Activated CD4-positive, alpha-beta memory T cell treated with anti-CD3 and anti-CD28 coated beads for 36 hours (primary cell): ENCODE data around the gene YWHAQ. TPM values are rescaled to one million over a fixed set of nuclear protein-coding genes. Genes with fewer than 3 reads are reported as not detected.
"Not testable (repeated sequence)": the region's sequence is repeated elsewhere in the genome, so short reads cannot be mapped to it uniquely, and the experiment has no call there.

Source experiments
- CTCF ChIA-PET: fragments of 350-600 bp; sonication (Branson Sonifier 250); formaldehyde crosslinking; loops from one replicate; lab custom pipeline; 2021; ENCODE audit warnings: antibody characterized with exemption, inconsistent platforms; lab: Charles Lee
- POLR2A ChIA-PET: fragments of 350-600 bp; sonication (Branson Sonifier 250); formaldehyde crosslinking; loops from one replicate; lab custom pipeline; 2021; ENCODE audit warnings: antibody characterized with exemption; lab: Charles Lee
- DNase-seq: peaks from one replicate; pipeline ENCODE4 v3.0.0-alpha.2; 2020
- H3K27ac Mint-ChIP-seq: one replicate; pipeline ENCODE4 v1.8.0; 2021; ENCODE audit warnings: mixed read lengths
- H3K27me3 Mint-ChIP-seq: one replicate; pipeline ENCODE4 v1.8.0; 2021; ENCODE audit warnings: mixed read lengths
- H3K36me3 Mint-ChIP-seq: one replicate; pipeline ENCODE4 v1.8.0; 2021; ENCODE audit warnings: mixed read lengths
- H3K4me1 Mint-ChIP-seq: one replicate; pipeline ENCODE4 v1.8.0; 2021; ENCODE audit warnings: low read depth, mixed read lengths
- H3K4me3 Mint-ChIP-seq: one replicate; pipeline ENCODE4 v1.8.0; 2021; ENCODE audit warnings: mild to moderate bottlenecking, mixed read lengths
- H3K9me3 Mint-ChIP-seq: one replicate; pipeline ENCODE4 v1.8.0; 2021; ENCODE audit warnings: mixed read lengths
- intact Hi-C: fragments of 100-400 bp; cut with micrococcal nuclease; formaldehyde crosslinking; loops from one replicate; pipeline ENCODE4 v1.15.1; 2023
- total RNA-seq, 2 experiments: library from RNA; stranded (reverse); gene quantifications; one replicate each; pipeline ENCODE4 v1.2.3, GENCODE V29; 2021

The YWHAQ gene
- total RNA-seq, 2 experiments from 2014 or later: 495 to 541 TPM

- no peak overlapping the region for H3K4me3 Mint-ChIP-seq
- no peaks in the 10 kb centered on the region for H3K9me3 Mint-ChIP-seq
- no peak for DNase-seq
- H3K27ac Mint-ChIP-seq: peak overlapping the region; percentile 36
- intact Hi-C loops: no loop called here
- peaks cover 26% of the 10 kb centered on the region for H3K36me3 Mint-ChIP-seq
- peaks cover 87% of the 10 kb centered on the region for H3K4me1 Mint-ChIP-seq
- no peaks in the 10 kb centered on the region for H3K27me3 Mint-ChIP-seq
- POLR2A ChIA-PET: interaction anchor here (0.5 kb wide), 1 partner anchor 233 kb away, joined by 3 read pairs; no protein-coding TSS in a partner anchor
- CTCF ChIA-PET: no interaction called here
Measured at GRCh38 chr2:9610781-9611548, 19.8 kb downstream of the YWHAQ start.

- peaks cover 81% of the 10 kb centered on the region for H3K4me1 Mint-ChIP-seq
- H3K27ac Mint-ChIP-seq: peak overlapping the region; percentile 88
- H3K9me3 Mint-ChIP-seq, H3K27me3 Mint-ChIP-seq, DNase-seq: not testable (repeated sequence)
- ChIA-PET POLR2A (interaction anchor here (0.8 to 3.1 kb wide), 15 partner anchors 9 to 174 kb away, joined by 3 to 32 read pairs (median 5); partner anchors contain the start of genes ADAM17 and YWHAQ), CTCF (interaction anchor here (0.6 to 2.6 kb wide), 11 partner anchors 13 to 191 kb away, joined by 3 to 16 read pairs (median 3); partner anchors contain the start of genes ADAM17 and YWHAQ)
- peak overlapping the region; percentile 67 for H3K4me3 Mint-ChIP-seq
- peaks cover 26% of the 10 kb centered on the region for H3K36me3 Mint-ChIP-seq
- intact Hi-C loops: loop anchor here (1.0 to 2.0 kb wide), 8 partner anchors 9 to 144 kb away; no protein-coding TSS in a partner anchor
Measured at GRCh38 chr2:9608491-9608890, 22.3 kb downstream of the YWHAQ start.

DNA sequence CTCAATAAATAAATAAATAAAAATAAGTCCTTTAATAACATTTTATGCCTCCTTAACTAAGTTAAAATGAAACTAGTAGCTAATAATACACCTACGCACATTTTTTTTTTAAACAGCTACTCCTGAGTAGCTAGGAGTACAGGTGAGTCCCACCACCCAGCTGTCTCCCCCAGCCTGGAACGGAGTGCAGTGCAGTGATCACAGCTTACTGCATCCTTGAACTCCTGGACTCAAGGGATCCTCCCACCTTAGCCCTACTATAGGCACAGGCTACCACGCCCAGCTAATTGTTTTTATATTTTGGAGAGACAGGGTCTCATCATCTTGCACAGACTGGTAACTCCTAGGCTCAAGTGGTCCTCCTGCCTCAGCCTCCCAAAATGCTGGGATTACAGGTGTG is 28.4 kb downstream of the YWHAQ start:
- no peak for DNase-seq
- ChIA-PET POLR2A (interaction anchor here (1.3 kb wide), 1 partner anchor 47 kb away, joined by 3 read pairs; the partner anchor contains the start of gene ADAM17), CTCF (interaction anchor here (0.6 to 0.7 kb wide), 2 partner anchors 60 to 81 kb away, joined by 3 read pairs; no protein-coding TSS in a partner anchor)
- Mint-ChIP-seq H3K27ac (peak overlapping the region; percentile 33), H3K36me3 (peaks cover 56% of the 10 kb centered on the region), H3K27me3 (no peaks in the 10 kb centered on the region), H3K4me1 (peaks cover 58% of the 10 kb centered on the region), H3K4me3 (no peak overlapping the region), H3K9me3 (peaks cover 22% of the 10 kb centered on the region)
- intact Hi-C loops: no loop called here

GRCh38 chr2:9601397-9601796 is 29.4 kb downstream of the YWHAQ start:
- peaks cover 62% of the 10 kb centered on the region for H3K4me1 Mint-ChIP-seq
- intact Hi-C loops: no loop called here

DNA sequence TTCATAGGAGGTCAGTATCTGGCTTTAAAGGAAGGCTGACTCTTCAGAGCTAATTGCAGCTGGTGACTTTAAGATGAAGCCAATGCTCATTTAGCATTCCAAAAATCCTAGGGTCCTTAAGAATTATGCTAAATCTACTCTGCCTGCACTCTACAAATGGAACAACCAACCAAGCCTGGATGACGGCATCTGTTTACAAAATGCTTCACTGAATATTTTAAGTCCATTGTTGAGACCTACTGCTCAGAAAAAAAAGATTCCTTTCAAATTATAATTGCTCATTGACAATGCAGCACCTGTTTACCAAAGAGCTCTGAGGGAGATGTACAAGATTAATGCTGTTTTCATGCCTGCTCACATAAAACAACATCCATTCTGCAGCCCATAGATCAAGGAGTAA is 31.4 kb downstream of the YWHAQ start:
- peak overlapping the region; percentile 31 for H3K27ac Mint-ChIP-seq
- ChIA-PET CTCF (interaction anchor here (0.8 to 1.2 kb wide), 3 partner anchors 19 to 200 kb away, joined by 3 to 5 read pairs (median 4); no protein-coding TSS in a partner anchor), POLR2A (interaction anchor here (0.8 to 1.8 kb wide), 2 partner anchors 31 to 110 kb away, joined by 3 to 6 read pairs; partner anchors contain the start of gene YWHAQ)
- no peak for DNase-seq
- H3K4me3 Mint-ChIP-seq: no peak overlapping the region
- no peaks in the 10 kb centered on the region for H3K27me3 Mint-ChIP-seq
- intact Hi-C loops: no loop called here
- H3K36me3 Mint-ChIP-seq: peaks cover 50% of the 10 kb centered on the region
- H3K9me3 Mint-ChIP-seq: peaks cover 22% of the 10 kb centered on the region
- H3K4me1 Mint-ChIP-seq: peaks cover 65% of the 10 kb centered on the region

More at GRCh38 chr2:9601397-9601796, 29.4 kb downstream of the YWHAQ start:
- POLR2A ChIA-PET: interaction anchor here (1.3 kb wide), 1 partner anchor 46 kb away, joined by 3 read pairs; the partner anchor contains the start of gene ADAM17
- CTCF ChIA-PET: no interaction called here
- Mint-ChIP-seq H3K27ac (no peak overlapping the region), H3K27me3 (no peaks in the 10 kb centered on the region), H3K4me3 (no peak overlapping the region), H3K36me3 (peaks cover 59% of the 10 kb centered on the region), H3K9me3 (peaks cover 22% of the 10 kb centered on the region)
- no peak for DNase-seq

GRCh38 chr2:9596621-9597311 is 34.0 kb downstream of the YWHAQ start:
- POLR2A ChIA-PET: interaction anchor here (1.2 to 3.8 kb wide), 6 partner anchors 11 to 157 kb away, joined by 3 to 32 read pairs (median 4); partner anchors contain the start of gene YWHAQ
- H3K27me3 Mint-ChIP-seq: no peaks in the 10 kb centered on the region
- peaks cover 72% of the 10 kb centered on the region for H3K4me1 Mint-ChIP-seq
- peak overlapping the region; percentile 85 for H3K27ac Mint-ChIP-seq
- CTCF ChIA-PET: interaction anchor here (0.6 to 3.1 kb wide), 5 partner anchors 12 to 203 kb away, joined by 3 to 16 read pairs (median 6); partner anchors contain the start of gene ADAM17
- peak overlapping the region; percentile 55 for H3K4me3 Mint-ChIP-seq
- H3K36me3 Mint-ChIP-seq: peaks cover 46% of the 10 kb centered on the region
- H3K9me3 Mint-ChIP-seq: peaks cover 19% of the 10 kb centered on the region
- intact Hi-C loops: no loop called here
- DNase-seq: peak; percentile 23

GRCh38 chr2:9595746-9596145 is 35.1 kb downstream of the YWHAQ start:
- peaks cover 82% of the 10 kb centered on the region for H3K4me1 Mint-ChIP-seq
- no peaks in the 10 kb centered on the region for H3K27me3 Mint-ChIP-seq
- peaks cover 19% of the 10 kb centered on the region for H3K9me3 Mint-ChIP-seq
- H3K4me3 Mint-ChIP-seq: peak overlapping the region; percentile 45
- ChIA-PET POLR2A (interaction anchor here (1.2 to 3.8 kb wide), 7 partner anchors 12 to 158 kb away, joined by 3 to 32 read pairs (median 5); partner anchors contain the start of gene YWHAQ), CTCF (interaction anchor here (1.3 to 3.1 kb wide), 6 partner anchors 8 to 116 kb away, joined by 4 to 16 read pairs (median 5); partner anchors contain the start of gene ADAM17)
- H3K27ac Mint-ChIP-seq: peak overlapping the region; percentile 85
- H3K36me3 Mint-ChIP-seq: peaks cover 49% of the 10 kb centered on the region
- DNase-seq: no peak
- intact Hi-C loops: loop anchor here (2.0 kb wide), 1 partner anchor 103 kb away; no protein-coding TSS in a partner anchor

DNA sequence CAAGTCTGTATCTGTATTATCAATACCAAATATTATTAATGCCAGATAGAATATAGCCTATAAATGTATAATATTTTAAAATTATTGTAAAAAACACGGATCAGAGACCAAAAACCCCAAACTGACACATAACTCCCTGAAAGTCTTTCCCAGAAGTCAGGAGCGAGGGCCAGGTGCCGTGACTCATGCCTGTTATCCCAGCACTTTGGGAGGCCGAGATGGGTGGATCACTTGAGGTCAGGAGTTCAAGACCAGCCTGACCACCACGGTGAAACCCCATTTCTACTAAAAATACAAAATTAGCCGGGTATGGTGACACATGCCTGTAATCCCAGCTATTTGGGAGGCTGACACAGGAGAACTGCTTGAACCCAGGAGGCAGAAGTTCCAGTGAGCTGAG is 35.5 kb downstream of the YWHAQ start:
- Mint-ChIP-seq H3K9me3 (peaks cover 16% of the 10 kb centered on the region), H3K36me3 (peaks cover 46% of the 10 kb centered on the region), H3K4me1 (peaks cover 83% of the 10 kb centered on the region), H3K27ac (peak overlapping the region; percentile 85)
- not testable (repeated sequence) for H3K4me3 Mint-ChIP-seq, DNase-seq, H3K27me3 Mint-ChIP-seq
- ChIA-PET CTCF (interaction anchor here (0.7 to 3.1 kb wide), 12 partner anchors 9 to 206 kb away, joined by 3 to 16 read pairs (median 4); partner anchors contain the start of genes ADAM17 and YWHAQ), POLR2A (interaction anchor here (0.6 to 3.8 kb wide), 13 partner anchors 9 to 157 kb away, joined by 3 to 32 read pairs (median 5); partner anchors contain the start of genes ADAM17 and YWHAQ)
- intact Hi-C loops: loop anchor here (2.0 kb wide), 1 partner anchor 102 kb away; no protein-coding TSS in a partner anchor

GRCh38 chr2:9594366-9595054 is 36.3 kb downstream of the YWHAQ start:
- peaks cover 81% of the 10 kb centered on the region for H3K4me1 Mint-ChIP-seq
- H3K27me3 Mint-ChIP-seq: no peaks in the 10 kb centered on the region
- no peak overlapping the region for H3K4me3 Mint-ChIP-seq
- peaks cover 8% of the 10 kb centered on the region for H3K9me3 Mint-ChIP-seq
- peaks cover 46% of the 10 kb centered on the region for H3K36me3 Mint-ChIP-seq
- ChIA-PET CTCF (interaction anchor here (0.7 to 3.1 kb wide), 12 partner anchors 9 to 207 kb away, joined by 3 to 16 read pairs (median 4); partner anchors contain the start of genes ADAM17 and YWHAQ), POLR2A (interaction anchor here (0.6 to 3.8 kb wide), 13 partner anchors 9 to 158 kb away, joined by 3 to 32 read pairs (median 5); partner anchors contain the start of genes ADAM17 and YWHAQ)
- intact Hi-C loops: loop anchor here (1.0 to 2.0 kb wide), 9 partner anchors 14 to 159 kb away; no protein-coding TSS in a partner anchor
- no peak for DNase-seq
- H3K27ac Mint-ChIP-seq: peak overlapping the region; percentile 83

DNA sequence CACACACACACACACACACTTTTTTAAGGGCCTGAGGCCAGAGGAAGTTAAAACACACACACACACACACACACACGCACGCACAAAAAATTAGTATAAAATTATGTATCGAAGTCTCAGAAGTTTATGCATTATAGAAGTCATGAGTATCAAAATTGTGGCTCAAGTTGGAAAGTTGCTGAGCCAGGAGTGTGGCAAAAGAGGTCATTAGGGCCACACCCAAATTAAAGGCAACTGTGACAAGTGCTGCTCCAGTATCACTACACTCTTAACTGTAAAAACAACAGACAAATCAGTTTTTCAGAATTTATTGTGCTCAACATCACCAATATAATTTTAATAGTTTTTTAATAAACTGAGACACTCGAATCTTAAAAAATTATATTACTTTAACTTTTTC is 36.9 kb downstream of the YWHAQ start:
- ChIA-PET POLR2A (interaction anchor here (0.8 to 3.8 kb wide), 10 partner anchors 12 to 118 kb away, joined by 3 to 32 read pairs (median 6); partner anchors contain the start of genes ADAM17 and YWHAQ), CTCF (interaction anchor here (1.2 to 3.1 kb wide), 6 partner anchors 15 to 207 kb away, joined by 3 to 16 read pairs (median 4); partner anchors contain the start of genes ADAM17 and YWHAQ)
- Mint-ChIP-seq H3K4me1 (peaks cover 76% of the 10 kb centered on the region), H3K4me3 (no peak overlapping the region), H3K27ac (peak overlapping the region; percentile 92), H3K36me3 (peaks cover 40% of the 10 kb centered on the region), H3K27me3 (no peaks in the 10 kb centered on the region), H3K9me3 (peaks cover 4% of the 10 kb centered on the region)
- DNase-seq: peak; percentile 30
- intact Hi-C loops: loop anchor here (1.0 to 2.0 kb wide), 9 partner anchors 14 to 159 kb away; no protein-coding TSS in a partner anchor
